OCI-LY7 (cell line): Measurements from ENCODE around the gene MYH6.

Source experiments
- CTCF ChIP-seq: fragments of 200-600 bp; sonication (generic); conservative IDR thresholded peaks from 2 replicates; pipeline ENCODE4 v1.5.1; 2014; ENCODE audit warnings: mild to moderate bottlenecking, antibody characterized with exemption, low read length, moderate library complexity, mixed read lengths
- EZH2phosphoT487 ChIP-seq: fragments of 200-600 bp; sonication (generic); IDR thresholded peaks from 2 replicates; pipeline ENCODE4 v1.6.1; 2018; ENCODE audit warnings: low read depth, borderline replicate concordance, mild to moderate bottlenecking, mixed run types, antibody characterized with exemption, low read length, moderate library complexity, mixed read lengths

GRCh38 chr14:23380976-23381375 is 27.1 kb downstream of the MYH6 start:
- TF ChIP-seq CTCF (no peak), EZH2phosphoT487 (no peak)
